Measurements from ENCODE around the gene GNB1L.

DNA sequence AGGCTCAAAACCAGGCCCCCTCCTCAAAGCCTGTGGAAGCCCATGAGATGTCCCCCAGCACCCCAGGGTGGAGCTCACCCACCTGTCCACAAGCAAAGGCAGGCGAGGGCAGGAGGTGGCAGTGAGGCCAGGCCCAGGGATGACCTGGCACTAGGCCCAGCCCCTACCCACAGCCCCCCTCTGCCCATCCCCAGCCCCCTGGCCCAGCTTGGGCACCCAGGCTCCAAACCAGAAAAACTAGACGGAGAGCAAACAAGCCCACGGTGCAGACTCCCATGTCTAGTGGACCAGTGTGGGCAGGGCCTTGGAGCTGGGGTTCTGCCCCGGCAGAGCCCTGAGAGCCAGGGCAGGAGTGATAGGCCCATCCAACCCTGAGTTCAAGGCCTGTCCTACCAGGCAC lies 111.0 kb downstream of the GNB1L start:
- no peak for TF ChIP-seq EZH2 (IDR thresholded peaks at IDR 0.05)
- TF ChIP-seq POLR2AphosphoS5 (IDR thresholded peaks at IDR 0.05; ENCODE audit: borderline replicate concordance, low read depth, low read length): no peak

All from SK-N-MC (cell line).